ENCODE results near the gene FCHSD2.

DNA sequence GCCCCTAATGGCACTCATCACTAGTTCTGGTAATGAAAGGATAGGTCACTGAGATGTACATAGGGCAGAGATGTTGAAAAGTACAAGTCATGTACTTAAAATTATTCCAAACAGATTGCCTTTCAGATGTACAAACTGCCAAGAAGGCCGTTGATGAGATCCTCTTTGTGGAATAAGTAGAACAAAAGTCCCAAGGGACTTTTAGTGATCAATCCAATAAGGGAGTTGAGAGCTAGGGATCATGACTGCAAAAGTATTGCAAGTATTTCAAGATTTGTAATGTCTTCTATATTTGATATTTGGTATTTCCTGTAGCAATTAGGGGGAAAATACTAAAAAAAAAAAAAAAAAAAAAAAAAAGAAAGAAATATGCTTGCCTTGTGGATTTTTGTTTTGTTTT is 245.7 kb downstream of the FCHSD2 start:
- TF ChIP-seq RFX5 (IDR thresholded peaks at IDR 0.05; ENCODE audit: low read depth, low read length) (no peak), HES4 (CRISPR knock-in tag; IDR thresholded peaks at IDR 0.05; ENCODE audit: borderline replicate concordance) (no peak), HNRNPUL1 (IDR thresholded peaks at IDR 0.05; ENCODE audit: low read depth, low read length) (no peak), FOXK2 (IDR thresholded peaks at IDR 0.05) (no peak), ZSCAN20 (CRISPR knock-in tag; IDR thresholded peaks at IDR 0.05; ENCODE audit: borderline replicate concordance) (no peak), RXRA (CRISPR knock-in tag; IDR thresholded peaks at IDR 0.05) (no peak), SP4 (CRISPR knock-in tag; IDR thresholded peaks at IDR 0.05) (no peak), ZNF230 (CRISPR knock-in tag; IDR thresholded peaks at IDR 0.05) (no peak)
- TF ChIP-seq, protein P1, sequence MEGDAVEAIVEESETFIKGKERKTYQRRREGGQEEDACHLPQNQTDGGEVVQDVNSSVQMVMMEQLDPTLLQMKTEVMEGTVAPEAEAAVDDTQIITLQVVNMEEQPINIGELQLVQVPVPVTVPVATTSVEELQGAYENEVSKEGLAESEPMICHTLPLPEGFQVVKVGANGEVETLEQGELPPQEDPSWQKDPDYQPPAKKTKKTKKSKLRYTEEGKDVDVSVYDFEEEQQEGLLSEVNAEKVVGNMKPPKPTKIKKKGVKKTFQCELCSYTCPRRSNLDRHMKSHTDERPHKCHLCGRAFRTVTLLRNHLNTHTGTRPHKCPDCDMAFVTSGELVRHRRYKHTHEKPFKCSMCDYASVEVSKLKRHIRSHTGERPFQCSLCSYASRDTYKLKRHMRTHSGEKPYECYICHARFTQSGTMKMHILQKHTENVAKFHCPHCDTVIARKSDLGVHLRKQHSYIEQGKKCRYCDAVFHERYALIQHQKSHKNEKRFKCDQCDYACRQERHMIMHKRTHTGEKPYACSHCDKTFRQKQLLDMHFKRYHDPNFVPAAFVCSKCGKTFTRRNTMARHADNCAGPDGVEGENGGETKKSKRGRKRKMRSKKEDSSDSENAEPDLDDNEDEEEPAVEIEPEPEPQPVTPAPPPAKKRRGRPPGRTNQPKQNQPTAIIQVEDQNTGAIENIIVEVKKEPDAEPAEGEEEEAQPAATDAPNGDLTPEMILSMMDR (CRISPR knock-in tag; IDR thresholded peaks at IDR 0.05) = no peak
